Testis (tissue), 2 donors: Measurements from ENCODE around the gene SLFN5.

Source experiments
- CTCF ChIP-seq, 3 experiments: fragments of 450-650 bp in 2 of 3; fragments of 200-600 bp in 1 of 3; sonication (generic) in 1 of 3; IDR thresholded peaks; one replicate each; pipeline ENCODE4 v1.5.1; 2016 to 2019; ENCODE audit warnings: antibody characterized with exemption in 3 of 3, mild to moderate bottlenecking in 2 of 3, moderate library complexity in 1 of 3
- POLR2A ChIP-seq: fragments of 450-650 bp; IDR thresholded peaks from one replicate; pipeline ENCODE4 v1.6.1; 2017; ENCODE audit warnings: antibody characterized with exemption, mild to moderate bottlenecking, moderate library complexity

DNA sequence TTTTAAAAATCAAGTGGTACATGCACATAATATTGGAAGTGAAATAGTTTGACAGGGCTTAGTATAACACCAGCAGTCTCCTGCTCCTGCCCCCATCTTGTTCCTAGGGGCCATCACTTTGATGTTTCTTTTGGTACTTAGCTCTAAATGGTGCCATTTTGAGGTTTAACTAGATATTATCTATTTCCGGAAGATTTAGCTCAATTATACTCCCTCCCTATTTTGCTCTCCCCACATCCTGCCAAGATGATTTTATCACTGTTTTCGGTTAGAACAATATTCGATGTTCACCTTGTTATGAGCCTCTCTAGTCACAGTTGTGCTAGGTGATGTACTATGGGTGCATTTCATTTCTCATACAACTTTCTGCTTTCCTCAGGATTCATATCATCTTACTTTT, 28.7 kb upstream of the SLFN5 start:
- TF ChIP-seq CTCF (IDR thresholded peaks at IDR 0.05) (no peak), POLR2A (no peak)
